HepG2 (cell line): ENCODE data around the gene KRT81. TPM values are rescaled to one million over a fixed set of nuclear protein-coding genes. Genes with fewer than 3 reads are reported as not detected.
"Not testable (repeated sequence)": the region's sequence is repeated elsewhere in the genome, so short reads cannot be mapped to it uniquely, and the experiment has no call there.

Experiments used
- ATAC-seq: fragments of 200-7000 bp; cut with Tn5 transposase; 3 replicates; pipeline ENCODE4 v1.9.1; 2020; ENCODE audit warnings: mild to moderate bottlenecking, moderate library complexity
- BruUV-seq: library from RNA; stranded (reverse); fragments of 400-500 nt; replicated peaks from 2 replicates; lab custom pipeline; 2021; lab: Mats Ljungman, UMichigan
- CTCF ChIA-PET: fragments of 300-600 bp; formaldehyde crosslinking; extraction: SDS; loops from one replicate; lab custom pipeline; 2021; ENCODE audit warnings: low total read pairs, inconsistent platforms, low intra/inter-chr PET ratio; lab: Yijun Ruan, JAX
- POLR2A ChIA-PET: fragments of 350-600 bp; sonication (Branson Sonifier 250); formaldehyde crosslinking; loops from one replicate; lab custom pipeline; 2020; ENCODE audit warnings: antibody characterized with exemption, inconsistent platforms; lab: Yijun Ruan, JAX
- DNase-seq: peaks from one replicate; pipeline ENCODE4 v3.0.0-alpha.2; 2015; ENCODE audit warnings: low spot score
- FAIRE-seq: peaks from 3 replicates; lab custom pipeline; 2011; peaks lifted over from hg19 to GRCh38; lab: Jason Lieb, UNC
- H2AFZ ChIP-seq: one replicate; pipeline ENCODE4 v1.6.1; 2011; ENCODE audit warnings: low read length, inconsistent platforms
- H3K27ac ChIP-seq: fragments of 300-600 bp; 3 replicates; pipeline ENCODE4 v1.8.0; 2011; ENCODE audit warnings: mixed run types, mild to moderate bottlenecking, mixed read lengths, low read length, inconsistent platforms; ENCODE audit not compliant: insufficient read depth; ENCODE audit errors: extremely low read length
- H3K27me3 ChIP-seq, 2 experiments: fragments of 200-600 bp in 1 of 2; 2 replicates in 1 of 2; 3 replicates in 1 of 2; pipeline versions ENCODE4 v1.6.0 to v1.8.0; 2011; ENCODE audit warnings: low read length in 2 of 2, mild to moderate bottlenecking in 2 of 2, moderate library complexity in 2 of 2, inconsistent platforms in 1 of 2; ENCODE audit not compliant: insufficient read depth in 2 of 2, control insufficient read depth in 1 of 2
- H3K36me3 ChIP-seq, 2 experiments: fragments of 200-600 bp in 1 of 2; replicated peaks in 1 of 2; 2 replicates in 1 of 2; 3 replicates in 1 of 2; pipeline versions ENCODE4 v1.5.1 to v1.8.0; 2011; ENCODE audit warnings: low read length in 2 of 2, inconsistent platforms in 1 of 2; ENCODE audit not compliant: insufficient read depth in 2 of 2, control insufficient read depth in 1 of 2
- H3K4me1 ChIP-seq: 2 replicates; pipeline ENCODE4 v1.5.1; 2012; ENCODE audit warnings: low read length, inconsistent platforms; ENCODE audit not compliant: insufficient read depth
- H3K4me2 ChIP-seq: 2 replicates; pipeline ENCODE4 v1.6.0; 2011; ENCODE audit warnings: low read depth, low read length, inconsistent platforms
- H3K4me3 ChIP-seq, 3 experiments: fragments of 200-600 bp in 1 of 3; sonication (generic), shearing (Covaris generic) in 1 of 3; replicated peaks in 1 of 3; 2 replicates each; pipeline ENCODE4 v1.5.1; 2011 to 2016; ENCODE audit warnings: low read length in 3 of 3, inconsistent platforms in 2 of 3, low read depth in 2 of 3, mild to moderate bottlenecking in 2 of 3, control low read depth in 1 of 3, mixed read lengths in 1 of 3; ENCODE audit not compliant: insufficient read depth in 1 of 3
- H3K79me2 ChIP-seq: one replicate; pipeline ENCODE4 v1.6.1; 2011; ENCODE audit warnings: low read length, inconsistent platforms; ENCODE audit not compliant: insufficient read depth
- H3K9ac ChIP-seq: 2 replicates; pipeline ENCODE4 v1.6.0; 2011; ENCODE audit warnings: mild to moderate bottlenecking, low read depth, low read length, inconsistent platforms; ENCODE audit not compliant: insufficient read depth
- H3K9me3 ChIP-seq: 2 replicates; pipeline ENCODE4 v1.5.1; 2012; ENCODE audit warnings: mild to moderate bottlenecking, low read length
- H4K20me1 ChIP-seq: 2 replicates; pipeline ENCODE4 v1.6.0; 2011; ENCODE audit warnings: inconsistent platforms, mild to moderate bottlenecking, low read length, moderate library complexity; ENCODE audit not compliant: insufficient read depth
- ZIK1 ChIP-seq: sonication (generic); formaldehyde crosslinking; IDR thresholded peaks from 2 replicates; pipeline ENCODE4 v1.5.0; 2020; ENCODE audit warnings: mild to moderate bottlenecking, low read depth, missing genetic modification reagents, borderline replicate concordance
- ZNF503 ChIP-seq: sonication (generic); formaldehyde crosslinking; IDR thresholded peaks from 2 replicates; pipeline ENCODE4 v1.4.0; 2020; ENCODE audit warnings: missing genetic modification reagents
- WGBS: methylation state at CpG from one replicate; pipeline ENCODE4 v1.1.6; 2017; ENCODE audit warnings: low lambda C conversion rate; 5-methylcytosine and 5-hydroxymethylcytosine counted together
- in situ Hi-C: cut with HindIII; loops from 2 replicates; pipeline ENCODE4 v1.10.0; 2017; ENCODE audit warnings: low pct_unique_long_range_greater_than_20kb; ENCODE audit not compliant: extremely low pct_ligation_motif_present
- intact Hi-C: fragments of 100-400 bp; cut with micrococcal nuclease; formaldehyde crosslinking; loops from one replicate; pipeline ENCODE4 v1.10.0; 2022; ENCODE audit not compliant: unreplicated experiment
- polyA plus RNA-seq, 8 experiments: library from polyadenylated mRNA; depleted of rRNA in 3 of 8; stranded (reverse) in 7 of 8; unstranded in 1 of 8; fragments of >200 nt; fragmentation: Illumina TruSeq in 4 of 8; extraction: Trizol in 4 of 8; gene quantifications; 2 replicates each; pipeline versions ENCODE4 v1.2.1 to v1.2.3, GENCODE V29; 2011 to 2016; ENCODE audit warnings: low read depth in 4 of 8, missing spikeins in 1 of 8, mixed read lengths in 1 of 8; ENCODE audit not compliant: insufficient read depth in 1 of 8
- total RNA-seq, 5 experiments: library from RNA; depleted of rRNA; stranded (reverse); fragments of >200 nt; fragmentation: Illumina TruSeq; extraction: Trizol; gene quantifications; 2 replicates each; pipeline ENCODE4 v1.2.3, GENCODE V29; 2016; ENCODE audit warnings: low read depth in 1 of 5

KRT81 gene
- total and polyA plus RNA-seq, 2 of the 13 experiments (the other 11 are each of a cell fraction or from before 2014, with no cell fraction given) = not detected

DNA sequence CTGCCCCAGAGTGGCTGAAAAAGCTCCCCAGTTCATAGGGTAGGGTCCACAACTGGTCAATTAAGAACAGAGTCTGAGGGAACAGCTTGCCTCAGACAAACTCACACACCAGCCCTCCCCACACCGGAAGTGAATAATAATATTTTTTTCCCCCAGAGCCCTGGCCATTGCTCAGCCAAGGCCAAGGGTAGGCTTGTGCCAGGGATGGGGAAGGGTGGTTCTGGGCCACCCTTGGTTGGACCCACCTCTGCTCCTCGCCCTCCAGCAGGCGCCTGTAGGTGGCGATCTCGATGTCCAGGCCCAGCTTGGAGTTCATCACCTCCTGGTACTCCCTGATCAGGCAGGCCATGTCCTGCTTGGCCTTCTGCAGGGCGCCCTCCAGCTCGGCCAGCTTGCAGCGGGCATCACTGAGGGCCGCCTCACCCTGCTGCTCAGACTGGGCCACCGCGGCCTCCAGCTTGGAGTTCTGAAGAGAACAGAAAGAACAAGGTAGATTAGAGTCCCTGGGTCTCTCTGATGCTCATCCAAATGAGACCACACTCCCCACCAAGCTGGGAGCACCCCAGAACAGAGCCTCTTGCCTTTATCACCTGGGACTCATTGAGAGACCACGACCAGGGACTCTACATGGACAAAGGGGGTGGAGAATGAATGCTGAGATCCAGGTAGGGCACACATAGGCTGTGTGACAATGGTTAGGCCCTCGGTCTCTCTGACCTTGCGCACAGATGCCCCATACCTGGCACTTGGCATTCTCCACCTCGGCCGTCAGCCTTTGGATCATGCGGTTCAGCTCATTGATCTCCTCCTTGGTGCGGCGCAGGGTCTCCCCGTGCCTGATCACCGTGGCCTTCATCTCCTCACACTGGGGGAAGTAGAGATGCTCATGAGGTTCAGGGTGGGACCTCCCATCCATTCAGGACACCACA, 4.2 kb downstream of the KRT81 start:
- H4K20me1 ChIP-seq, intact Hi-C loops, CTCF ChIA-PET, in situ Hi-C loops, DNase-seq, H3K27me3 ChIP-seq, H2AFZ ChIP-seq, H3K4me3 ChIP-seq, POLR2A ChIA-PET, FAIRE-seq, BruUV-seq, H3K4me1 ChIP-seq, H3K9me3 ChIP-seq, H3K36me3 ChIP-seq, H3K4me2 ChIP-seq, H3K79me2 ChIP-seq, H3K9ac ChIP-seq, H3K27ac ChIP-seq: not testable (repeated sequence)
- peak; percentile 64 for ATAC-seq
- 38% methylated on average over 2 of the region's 21 CpGs for WGBS

DNA sequence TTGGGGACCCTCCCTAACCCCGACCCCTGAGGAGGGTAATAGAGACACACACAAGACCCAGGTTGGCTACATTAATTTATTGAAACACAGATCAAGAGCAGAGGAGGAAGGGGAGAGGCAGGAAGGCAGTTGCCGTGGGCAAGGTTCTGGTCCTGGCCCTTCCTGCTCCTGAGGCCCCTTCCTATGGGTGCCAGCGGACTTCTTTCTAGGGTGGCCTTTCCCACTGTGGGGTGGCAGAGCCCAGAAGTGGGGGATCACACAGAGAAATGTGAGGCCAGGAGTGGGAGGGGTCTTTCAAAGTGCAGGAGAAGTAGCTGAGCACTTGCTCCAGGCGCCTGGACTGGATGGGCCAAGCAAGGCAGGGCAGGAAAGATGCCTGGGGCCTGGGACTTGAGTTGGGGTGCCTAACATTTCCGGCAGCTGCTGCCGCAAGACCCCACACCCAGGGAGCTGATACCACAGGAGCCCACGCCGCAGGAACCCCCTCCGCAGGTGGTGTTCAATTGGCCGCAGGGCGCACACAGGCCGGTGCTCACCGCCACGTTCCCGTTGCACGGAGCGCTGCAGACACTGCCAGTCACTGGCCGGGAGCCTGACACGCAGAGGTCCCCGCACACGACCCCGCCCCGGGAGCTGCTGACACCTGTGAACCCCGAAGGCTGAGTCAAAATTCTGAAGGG, 5.3 kb downstream of the KRT81 start:
- H4K20me1 ChIP-seq = no peaks in the 10 kb centered on the region
- H3K9me3 ChIP-seq = no peaks in the 10 kb centered on the region
- intact Hi-C loops = no loop called here
- no peak for ATAC-seq
- peaks cover 0 to 4% of the 10 kb centered on the region in 2 experiments; a peak in 2 of 5 replicates for H3K27me3 ChIP-seq
- no peak overlapping the region for H3K27ac ChIP-seq
- no peak overlapping the region for H3K4me2 ChIP-seq
- TF ChIP-seq ZIK1 (CRISPR knock-in tag) = no peak
- no peak for TF ChIP-seq ZNF503 (CRISPR knock-in tag)
- TF ChIP-seq, all 625 proteins: peak for 0
- CTCF ChIA-PET = no interaction called here
- Histone ChIP-seq H3K79me2 (no peaks in the 10 kb centered on the region), H3K4me1 (peaks cover 18% of the 10 kb centered on the region), H2AFZ (no peak overlapping the region), H3K36me3 (no peaks in the 10 kb centered on the region), H3K9ac (no peak overlapping the region), H3K4me3 (no peak overlapping the region)
- in situ Hi-C loops = no loop called here
- 54% methylated on average over 2 of the region's 24 CpGs for WGBS
- FAIRE-seq (no peak), DNase-seq (no peak)
- POLR2A ChIA-PET = no interaction called here
- BruUV-seq = no TSS peak
